Glutamatergic neuron (in vitro differentiated cells): ENCODE data around the gene MAP4K4. TPM values are rescaled to one million over a fixed set of nuclear protein-coding genes. Genes with fewer than 3 reads are reported as not detected.

Experiments used
- DNase-seq: peaks from one replicate; pipeline ENCODE4 v3.0.0; 2022
- H3K27ac Mint-ChIP-seq: one replicate; pipeline ENCODE4 v1.8.0; 2020; ENCODE audit warnings: mild to moderate bottlenecking, mixed read lengths, inconsistent platforms; ENCODE audit not compliant: unreplicated experiment
- H3K27me3 Mint-ChIP-seq: one replicate; pipeline ENCODE4 v1.8.0; 2020; ENCODE audit warnings: mild to moderate bottlenecking, moderate library complexity, mixed read lengths, inconsistent platforms; ENCODE audit not compliant: unreplicated experiment
- H3K36me3 Mint-ChIP-seq: one replicate; pipeline ENCODE4 v1.8.0; 2020; ENCODE audit warnings: mild to moderate bottlenecking, mixed read lengths, inconsistent platforms; ENCODE audit not compliant: unreplicated experiment
- H3K4me1 Mint-ChIP-seq: one replicate; pipeline ENCODE4 v1.8.0; 2020; ENCODE audit warnings: mild to moderate bottlenecking, low read depth, mixed read lengths, inconsistent platforms; ENCODE audit not compliant: unreplicated experiment
- H3K4me3 Mint-ChIP-seq: one replicate; pipeline ENCODE4 v1.8.0; 2020; ENCODE audit warnings: mild to moderate bottlenecking, mixed read lengths, inconsistent platforms; ENCODE audit not compliant: unreplicated experiment
- H3K9me3 Mint-ChIP-seq: one replicate; pipeline ENCODE4 v1.8.0; 2020; ENCODE audit warnings: mild to moderate bottlenecking, moderate library complexity, mixed read lengths, inconsistent platforms; ENCODE audit not compliant: unreplicated experiment
- CTCF ChIP-seq: fragments of 200-600 bp; sonication (generic); IDR thresholded peaks from one replicate; pipeline ENCODE4 v1.5.0; 2021; ENCODE audit not compliant: partially characterized antibody, unreplicated experiment
- total RNA-seq: library from RNA; stranded (reverse); fragmentation: NEBNext Ultra II Directional; extraction: Animal tissue kit (Norgen Biotek cat#: 25700); gene quantifications from one replicate; pipeline ENCODE4 v1.2.1, GENCODE V29; 2021; ENCODE audit not compliant: unreplicated experiment

Gene MAP4K4
- total RNA-seq, 1 donor from 2014 or later = 756 TPM

- Mint-ChIP-seq H3K4me3 (no peak overlapping the region), H3K27ac (no peak overlapping the region), H3K36me3 (peaks cover 4% of the 10 kb centered on the region), H3K4me1 (no peaks in the 10 kb centered on the region), H3K27me3 (peaks cover 1% of the 10 kb centered on the region), H3K9me3 (no peaks in the 10 kb centered on the region)
- TF ChIP-seq CTCF = no peak
- DNase-seq = no peak
Measured at GRCh38 chr2:101676674-101677073, 20.8 kb upstream of the MAP4K4 start.

- no peak overlapping the region for H3K4me3 Mint-ChIP-seq
- peaks cover 4% of the 10 kb centered on the region for H3K36me3 Mint-ChIP-seq
- no peak for DNase-seq
- no peak for TF ChIP-seq CTCF
- H3K27ac Mint-ChIP-seq = no peak overlapping the region
- no peaks in the 10 kb centered on the region for H3K9me3 Mint-ChIP-seq
- H3K27me3 Mint-ChIP-seq = peaks cover 1% of the 10 kb centered on the region
- no peaks in the 10 kb centered on the region for H3K4me1 Mint-ChIP-seq
Measured at GRCh38 chr2:101677658-101678057, 19.8 kb upstream of the MAP4K4 start.

- H3K9me3 Mint-ChIP-seq = no peaks in the 10 kb centered on the region
- peaks cover 1% of the 10 kb centered on the region for H3K27me3 Mint-ChIP-seq
- peaks cover 4% of the 10 kb centered on the region for H3K36me3 Mint-ChIP-seq
Measured at GRCh38 chr2:101678379-101678778, 19.1 kb upstream of the MAP4K4 start.

GRCh38 chr2:101679037-101679726, 18.3 kb upstream of the MAP4K4 start:
- Mint-ChIP-seq H3K4me3 (no peak overlapping the region), H3K27me3 (no peaks in the 10 kb centered on the region), H3K27ac (no peak overlapping the region), H3K36me3 (peaks cover 4% of the 10 kb centered on the region), H3K4me1 (no peaks in the 10 kb centered on the region), H3K9me3 (no peaks in the 10 kb centered on the region)
- TF ChIP-seq CTCF = no peak
- no peak for DNase-seq

More at GRCh38 chr2:101678379-101678778, 19.1 kb upstream of the MAP4K4 start:
- TF ChIP-seq CTCF = no peak
- Mint-ChIP-seq H3K4me1 (no peaks in the 10 kb centered on the region), H3K27ac (no peak overlapping the region), H3K4me3 (no peak overlapping the region)
- DNase-seq = no peak

- Mint-ChIP-seq H3K27me3 (no peaks in the 10 kb centered on the region), H3K4me1 (no peaks in the 10 kb centered on the region), H3K36me3 (peaks cover 4% of the 10 kb centered on the region), H3K4me3 (no peak overlapping the region), H3K9me3 (no peaks in the 10 kb centered on the region), H3K27ac (no peak overlapping the region)
- no peak for DNase-seq
- TF ChIP-seq CTCF = no peak
Measured at GRCh38 chr2:101679801-101680487, 17.6 kb upstream of the MAP4K4 start.
